Activated CD8-positive, alpha-beta memory T cell treated with anti-CD3 and anti-CD28 coated beads, Interleukin-2, amount 50 U/mL, for 48 hours (primary cell): ENCODE results near the gene NAPG.
"Not testable (repeated sequence)": the region's sequence is repeated elsewhere in the genome, so short reads cannot be mapped to it uniquely, and the experiment has no call there.

Source experiments
- DNase-seq: peaks from one replicate; pipeline ENCODE4 v3.0.0-alpha.2; 2020

NAPG gene

GRCh38 chr18:10585260-10585659 is 59.4 kb downstream of the NAPG start:
- DNase-seq = no peak

GRCh38 chr18:10588975-10589374 is 63.1 kb downstream of the NAPG start:
- no peak for DNase-seq

GRCh38 chr18:10590412-10590811 is 64.6 kb downstream of the NAPG start:
- no peak for DNase-seq

- no peak for DNase-seq
Observed at GRCh38 chr18:10591896-10592295, 66.1 kb downstream of the NAPG start.

GRCh38 chr18:10593366-10594022 is 67.7 kb downstream of the NAPG start:
- not testable (repeated sequence) for DNase-seq

- not testable (repeated sequence) for DNase-seq
Observed at GRCh38 chr18:10595917-10596316, 70.1 kb downstream of the NAPG start.

GRCh38 chr18:10597695-10598094 is 71.9 kb downstream of the NAPG start:
- not testable (repeated sequence) for DNase-seq

- DNase-seq = not testable (repeated sequence)
Observed at GRCh38 chr18:10600701-10601100, 74.9 kb downstream of the NAPG start.
